ENCODE results near the gene KRT23. TPM values are rescaled to one million over a fixed set of nuclear protein-coding genes. Genes with fewer than 3 reads are reported as not detected.
A peak's percentile ranks its signal among the peaks of the same experiment; 100 is the strongest.

Gene KRT23
- total RNA-seq, 8 experiments from 2014 or later, result 0.36 to 1.2 (median 0.66) TPM; not detected in 5

GRCh38 chr17:40961591-40961990 lies 24.1 kb upstream of the KRT23 start:
- ATAC-seq (replicated peaks in 6 of 8), result no peak
- no peak overlapping the region for H3K4me3 ChIP-seq
- H3K27ac ChIP-seq, result no peak overlapping the region
- 10 to 83% (median 69%) methylated on average over 1 of the region's 1 CpG; no CpG with 5 or more reads in 2 of the 10 experiments for WGBS, 10 experiments
- peaks cover 12 to 15% of the 10 kb centered on the region in 2 donors for H3K4me1 ChIP-seq (replicated peaks in 1 of 2)
- in situ Hi-C loops (cut with MboI; ENCODE audit: low pct_unique_long_range_greater_than_20kb in 2 of 9, low sequenced_read_pairs in 9 of 9, unreplicated experiment in 9 of 9), result no loop called here

GRCh38 chr17:40960144-40960543 lies 22.7 kb upstream of the KRT23 start:
- Histone ChIP-seq H3K4me3 (no peak overlapping the region), H3K4me1 (replicated peaks in 1 of 2) (peaks cover 15 to 18% of the 10 kb centered on the region in 2 donors), H3K27ac (no peak overlapping the region)
- ATAC-seq (replicated peaks in 6 of 8), result no peak
- 45 to 100% (median 85%) methylated on average over 1 to 10 of the region's 10 CpGs for WGBS, 10 experiments
- in situ Hi-C loops (cut with MboI; ENCODE audit: low pct_unique_long_range_greater_than_20kb in 2 of 9, low sequenced_read_pairs in 9 of 9, unreplicated experiment in 9 of 9), result no loop called here

GRCh38 chr17:40958086-40958953 lies 20.9 kb upstream of the KRT23 start:
- Histone ChIP-seq H3K27ac (no peak overlapping the region), H3K4me3 (no peak overlapping the region), H3K4me1 (replicated peaks in 1 of 2) (peaks cover 15 to 18% of the 10 kb centered on the region in 2 donors)
- in situ Hi-C loops (cut with MboI; ENCODE audit: low pct_unique_long_range_greater_than_20kb in 2 of 9, low sequenced_read_pairs in 9 of 9, unreplicated experiment in 9 of 9), result no loop called here
- ATAC-seq (replicated peaks in 6 of 8), result no peak
- 66 to 100% (median 80%) methylated on average over 1 to 12 of the region's 12 CpGs; no CpG with 5 or more reads in 1 of the 10 experiments for WGBS, 10 experiments

- no peak overlapping the region for H3K27ac ChIP-seq
- 41 to 89% (median 63%) methylated on average over 1 to 8 of the region's 8 CpGs for WGBS, 10 experiments
- H3K4me1 ChIP-seq (replicated peaks in 1 of 2), result peaks cover 15 to 18% of the 10 kb centered on the region in 2 donors
- H3K4me3 ChIP-seq, result no peak overlapping the region
- ATAC-seq (replicated peaks in 6 of 8), result peak; percentile 49 to 91 (median 66)
- in situ Hi-C loops (cut with MboI; ENCODE audit: low pct_unique_long_range_greater_than_20kb in 2 of 9, low sequenced_read_pairs in 9 of 9, unreplicated experiment in 9 of 9), result no loop called here
Measured at GRCh38 chr17:40956401-40957254, 19.2 kb upstream of the KRT23 start.

- WGBS, 10 experiments, result 0 to 100% (median 85%) methylated on average over 1 to 2 of the region's 2 CpGs
- Histone ChIP-seq H3K4me1 (replicated peaks in 1 of 2) (peaks cover 20 to 25% of the 10 kb centered on the region in 2 donors), H3K27ac (no peak overlapping the region), H3K4me3 (no peak overlapping the region)
- in situ Hi-C loops (cut with MboI; ENCODE audit: low pct_unique_long_range_greater_than_20kb in 2 of 9, low sequenced_read_pairs in 9 of 9, unreplicated experiment in 9 of 9), result no loop called here
- ATAC-seq (replicated peaks in 6 of 8), result peak in 2 of 8 experiments; percentile 9 to 47
Measured at GRCh38 chr17:40953881-40954280, 16.4 kb upstream of the KRT23 start.

- Histone ChIP-seq H3K4me1 (replicated peaks in 1 of 2) (peaks cover 18 to 19% of the 10 kb centered on the region in 2 donors), H3K27ac (no peak overlapping the region), H3K4me3 (no peak overlapping the region)
- in situ Hi-C loops (cut with MboI; ENCODE audit: low pct_unique_long_range_greater_than_20kb in 2 of 9, low sequenced_read_pairs in 9 of 9, unreplicated experiment in 9 of 9), result no loop called here
- ATAC-seq (replicated peaks in 6 of 8), result peak; percentile 33 to 84 (median 64)
- 0 to 73% (median 37%) methylated on average over 1 of the region's 1 CpG; no CpG with 5 or more reads in 2 of the 10 experiments for WGBS, 10 experiments
Measured at GRCh38 chr17:40952661-40953060, 15.2 kb upstream of the KRT23 start.

GRCh38 chr17:40952154-40952553 lies 14.7 kb upstream of the KRT23 start:
- no peak overlapping the region for H3K27ac ChIP-seq
- peaks cover 14 to 16% of the 10 kb centered on the region in 2 donors for H3K4me1 ChIP-seq (replicated peaks in 1 of 2)
- in situ Hi-C loops (cut with MboI; ENCODE audit: low pct_unique_long_range_greater_than_20kb in 2 of 9, low sequenced_read_pairs in 9 of 9, unreplicated experiment in 9 of 9), result no loop called here
- no peak for ATAC-seq (replicated peaks in 6 of 8)
- 65 to 100% (median 93%) methylated on average over 1 to 2 of the region's 2 CpGs; no CpG with 5 or more reads in 1 of the 10 experiments for WGBS, 10 experiments
- H3K4me3 ChIP-seq, result no peak overlapping the region

GRCh38 chr17:40951011-40951622 lies 13.7 kb upstream of the KRT23 start:
- Histone ChIP-seq H3K4me1 (replicated peaks in 1 of 2) (peaks cover 5 to 8% of the 10 kb centered on the region in 2 donors), H3K27ac (no peak overlapping the region), H3K4me3 (no peak overlapping the region)
- in situ Hi-C loops (cut with MboI; ENCODE audit: low pct_unique_long_range_greater_than_20kb in 2 of 9, low sequenced_read_pairs in 9 of 9, unreplicated experiment in 9 of 9), result no loop called here
- 80 to 100% (median 100%) methylated on average over 1 to 2 of the region's 2 CpGs; no CpG with 5 or more reads in 3 of the 10 experiments for WGBS, 10 experiments
- no peak for ATAC-seq (replicated peaks in 6 of 8)

GRCh38 chr17:40950176-40950575 lies 12.7 kb upstream of the KRT23 start:
- WGBS, 10 experiments, result 52 to 100% (median 71%) methylated on average over 2 to 7 of the region's 7 CpGs
- Histone ChIP-seq H3K4me1 (replicated peaks in 1 of 2) (peaks cover 5 to 8% of the 10 kb centered on the region in 2 donors), H3K4me3 (no peak overlapping the region), H3K27ac (no peak overlapping the region)
- in situ Hi-C loops (cut with MboI; ENCODE audit: low pct_unique_long_range_greater_than_20kb in 2 of 9, low sequenced_read_pairs in 9 of 9, unreplicated experiment in 9 of 9), result no loop called here
- ATAC-seq (replicated peaks in 6 of 8), result no peak

- ATAC-seq (replicated peaks in 6 of 8), result peak in 5 of 8 experiments; percentile 69 to 81 (median 79)
- H3K27ac ChIP-seq, result no peak overlapping the region
- 0 to 61% (median 19%) methylated on average over 1 to 9 of the region's 10 CpGs; no CpG with 5 or more reads in 2 of the 10 experiments for WGBS, 10 experiments
- in situ Hi-C loops (cut with MboI; ENCODE audit: low pct_unique_long_range_greater_than_20kb in 2 of 9, low sequenced_read_pairs in 9 of 9, unreplicated experiment in 9 of 9), result no loop called here
- H3K4me1 ChIP-seq (replicated peaks in 1 of 2), result peaks cover 5 to 8% of the 10 kb centered on the region in 2 donors
- no peak overlapping the region for H3K4me3 ChIP-seq
Measured at GRCh38 chr17:40949418-40949817, 12.0 kb upstream of the KRT23 start.

GRCh38 chr17:40947929-40948328 lies 10.5 kb upstream of the KRT23 start:
- Histone ChIP-seq H3K4me1 (replicated peaks in 1 of 2) (peaks cover 5 to 8% of the 10 kb centered on the region in 2 donors), H3K4me3 (no peak overlapping the region), H3K27ac (no peak overlapping the region)
- WGBS, 10 experiments, result 0 to 100% (median 80%) methylated on average over 1 to 2 of the region's 2 CpGs; no CpG with 5 or more reads in 1 of the 10 experiments
- no peak for ATAC-seq (replicated peaks in 6 of 8)
- in situ Hi-C loops (cut with MboI; ENCODE audit: low pct_unique_long_range_greater_than_20kb in 2 of 9, low sequenced_read_pairs in 9 of 9, unreplicated experiment in 9 of 9), result no loop called here

GRCh38 chr17:40945414-40945813 lies 8.0 kb upstream of the KRT23 start:
- Histone ChIP-seq H3K4me3 (no peak overlapping the region), H3K27ac (no peak overlapping the region), H3K4me1 (replicated peaks in 1 of 2) (peaks cover 5 to 8% of the 10 kb centered on the region in 2 donors)
- WGBS, 10 experiments, result 74 to 100% (median 78%) methylated on average over 1 to 6 of the region's 6 CpGs; no CpG with 5 or more reads in 6 of the 10 experiments
- no peak for ATAC-seq (replicated peaks in 6 of 8)
- in situ Hi-C loops (cut with MboI; ENCODE audit: low pct_unique_long_range_greater_than_20kb in 2 of 9, low sequenced_read_pairs in 9 of 9, unreplicated experiment in 9 of 9), result no loop called here
